GM18505 (cell line): ENCODE data around the gene FGFRL1.

Experiments
- ATAC-seq: cut with Tn5 transposase; IDR thresholded peaks from one replicate; pipeline ENCODE4 v1.9.1; 2021; ENCODE audit not compliant: unreplicated experiment
- POLR2A ChIP-seq: IDR thresholded peaks from 4 replicates; pipeline ENCODE4 v1.6.1; 2011; ENCODE audit warnings: borderline replicate concordance; ENCODE audit not compliant: insufficient read depth, insufficient read length; ENCODE audit errors: extremely low read depth

FGFRL1 gene

GRCh38 chr4:1061056-1061700 lies 49.8 kb downstream of the FGFRL1 start:
- TF ChIP-seq POLR2A, result no peak
- ATAC-seq, result no peak

GRCh38 chr4:1061760-1062159 lies 50.3 kb downstream of the FGFRL1 start:
- TF ChIP-seq POLR2A, result no peak
- ATAC-seq, result no peak

- no peak for ATAC-seq
These were observed 51.0 kb downstream of the FGFRL1 start for GRCh38 chr4:1062419-1062818.

GRCh38 chr4:1065732-1066131 lies 54.3 kb downstream of the FGFRL1 start:
- no peak for ATAC-seq

More at GRCh38 chr4:1062419-1062818, 51.0 kb downstream of the FGFRL1 start:
- TF ChIP-seq POLR2A, result no peak

GRCh38 chr4:1069394-1069793 lies 58.0 kb downstream of the FGFRL1 start:
- no peak for ATAC-seq
- TF ChIP-seq POLR2A, result no peak

More at GRCh38 chr4:1065732-1066131, 54.3 kb downstream of the FGFRL1 start:
- no peak for TF ChIP-seq POLR2A

- no peak for ATAC-seq
- TF ChIP-seq POLR2A, result no peak
These were observed 61.5 kb downstream of the FGFRL1 start for GRCh38 chr4:1072830-1073446.

- no peak for TF ChIP-seq POLR2A
These were observed 62.7 kb downstream of the FGFRL1 start for GRCh38 chr4:1074077-1074476.

GRCh38 chr4:1075225-1075624 lies 63.8 kb downstream of the FGFRL1 start:
- no peak for TF ChIP-seq POLR2A
- no peak for ATAC-seq

More at GRCh38 chr4:1074077-1074476, 62.7 kb downstream of the FGFRL1 start:
- no peak for ATAC-seq

- TF ChIP-seq POLR2A, result no peak
- no peak for ATAC-seq
These were observed 64.6 kb downstream of the FGFRL1 start for GRCh38 chr4:1075809-1076699.
